Measurements from ENCODE around the gene SLC16A1.
"Not testable (repeated sequence)": the region's sequence is repeated elsewhere in the genome, so short reads cannot be mapped to it uniquely, and the experiment has no call there.

SLC16A1 gene

GRCh38 chr1:112985123-112985522 is 29.1 kb upstream of the SLC16A1 start:
- DNase-seq (ENCODE audit: low read depth in 1 of 2, low spot score in 1 of 2), result no peak
- TF ChIP-seq JUND (IDR thresholded peaks at IDR 0.05; ENCODE audit: low read depth), result no peak
- in situ Hi-C loops (cut with HindIII; ENCODE audit: low pct_unique_long_range_greater_than_20kb, low sequenced_read_pairs), result no loop called here

DNA sequence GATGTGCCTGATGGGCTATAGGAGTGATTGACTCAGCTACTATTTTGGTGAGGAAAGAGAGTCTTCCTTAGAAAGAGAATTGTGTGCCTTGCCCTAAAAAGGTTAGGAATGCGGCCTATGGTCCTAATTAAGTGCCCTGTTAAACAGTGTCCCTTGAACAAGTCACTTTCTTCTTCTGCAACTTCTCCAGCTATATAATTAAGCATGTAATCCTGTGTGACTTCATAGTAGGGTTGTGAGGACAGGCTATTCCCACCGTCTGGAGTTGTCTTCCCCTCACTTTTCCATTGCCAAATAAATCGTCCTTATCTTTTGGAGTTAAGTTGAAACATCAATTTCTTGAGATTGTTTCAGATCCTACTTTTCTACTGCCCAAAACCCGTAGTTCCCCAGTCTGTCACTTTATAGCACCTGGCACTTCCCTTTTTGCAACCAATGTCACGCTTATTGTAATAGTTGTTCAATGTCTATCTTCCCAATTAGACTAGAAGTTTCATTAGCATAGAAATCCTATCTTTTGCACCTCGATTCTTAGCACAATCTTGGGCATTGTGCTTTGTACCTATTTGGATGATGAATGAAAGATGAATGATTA is 27.6 kb upstream of the SLC16A1 start:
- TF ChIP-seq JUND (IDR thresholded peaks at IDR 0.05; ENCODE audit: low read depth), result no peak
- in situ Hi-C loops (cut with HindIII; ENCODE audit: low pct_unique_long_range_greater_than_20kb, low sequenced_read_pairs), result no loop called here
- no peak for DNase-seq (ENCODE audit: low read depth in 1 of 2, low spot score in 1 of 2)

DNA sequence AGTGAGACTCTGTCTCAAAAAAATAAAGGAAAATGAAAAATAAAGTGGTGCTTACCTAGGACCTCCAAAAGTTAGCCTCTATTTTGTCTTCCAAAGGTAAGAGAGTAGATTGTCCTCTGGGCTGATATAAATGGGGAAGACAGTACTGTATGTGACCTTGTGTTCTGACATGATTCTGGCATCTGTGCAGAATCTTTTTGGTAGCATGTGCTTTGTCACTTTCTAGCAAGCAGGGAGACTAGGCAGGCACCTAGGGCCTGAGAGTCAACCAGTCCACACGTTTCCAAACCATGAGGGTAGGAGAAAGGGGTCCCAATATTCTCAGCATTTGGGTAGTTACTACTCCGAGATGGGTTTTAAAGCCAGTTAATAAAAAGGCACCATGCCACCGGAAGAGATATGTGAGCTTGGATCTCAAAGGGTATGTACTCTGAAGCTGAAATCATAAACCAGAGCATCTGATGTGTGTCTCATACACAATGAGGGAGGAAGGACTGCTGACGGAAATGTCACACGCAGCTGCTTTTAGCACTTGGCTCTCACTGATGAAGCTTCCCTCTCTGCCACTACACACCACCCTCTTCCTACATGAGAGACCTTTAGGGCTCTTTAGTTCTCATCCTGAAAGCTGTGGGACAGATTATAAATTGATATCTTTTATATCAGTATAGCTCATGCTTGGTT is 27.0 kb upstream of the SLC16A1 start:
- no peak for DNase-seq (ENCODE audit: low read depth in 1 of 2, low spot score in 1 of 2)
- in situ Hi-C loops (cut with HindIII; ENCODE audit: low pct_unique_long_range_greater_than_20kb, low sequenced_read_pairs), result no loop called here
- no peak for TF ChIP-seq JUND (IDR thresholded peaks at IDR 0.05; ENCODE audit: low read depth)

GRCh38 chr1:112982328-112982727 is 26.3 kb upstream of the SLC16A1 start:
- in situ Hi-C loops (cut with HindIII; ENCODE audit: low pct_unique_long_range_greater_than_20kb, low sequenced_read_pairs), result no loop called here

DNA sequence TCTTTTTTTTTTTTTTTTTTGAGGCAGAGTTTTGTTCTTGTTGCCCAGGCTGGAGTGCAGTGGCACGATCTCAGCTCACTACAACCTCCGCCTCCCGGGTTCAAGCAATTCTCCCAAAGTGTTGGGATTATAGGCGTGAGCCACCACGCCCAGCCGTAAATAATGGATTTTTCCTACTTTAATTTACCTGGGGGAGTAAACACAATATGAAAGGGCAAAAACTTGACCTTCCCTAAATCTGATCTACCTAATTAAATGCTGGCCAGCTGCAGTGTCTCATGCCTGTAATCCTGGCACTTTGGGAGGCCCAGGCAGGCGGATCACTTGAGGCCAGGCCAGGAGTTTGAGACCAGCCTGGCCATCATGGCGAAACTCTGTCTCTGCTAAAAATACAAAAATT is 25.8 kb upstream of the SLC16A1 start:
- DNase-seq (ENCODE audit: low read depth in 1 of 2, low spot score in 1 of 2); in situ Hi-C loops (cut with HindIII; ENCODE audit: low pct_unique_long_range_greater_than_20kb, low sequenced_read_pairs): not testable (repeated sequence)

More at GRCh38 chr1:112982328-112982727, 26.3 kb upstream of the SLC16A1 start:
- no peak for TF ChIP-seq JUND (IDR thresholded peaks at IDR 0.05; ENCODE audit: low read depth)
- DNase-seq (ENCODE audit: low read depth in 1 of 2, low spot score in 1 of 2), result no peak

- no peak for DNase-seq (ENCODE audit: low read depth in 1 of 2, low spot score in 1 of 2)
- TF ChIP-seq JUND (IDR thresholded peaks at IDR 0.05; ENCODE audit: low read depth), result no peak
- in situ Hi-C loops (cut with HindIII; ENCODE audit: low pct_unique_long_range_greater_than_20kb, low sequenced_read_pairs), result no loop called here
Measured at GRCh38 chr1:112981426-112981825, 25.4 kb upstream of the SLC16A1 start.

DNA sequence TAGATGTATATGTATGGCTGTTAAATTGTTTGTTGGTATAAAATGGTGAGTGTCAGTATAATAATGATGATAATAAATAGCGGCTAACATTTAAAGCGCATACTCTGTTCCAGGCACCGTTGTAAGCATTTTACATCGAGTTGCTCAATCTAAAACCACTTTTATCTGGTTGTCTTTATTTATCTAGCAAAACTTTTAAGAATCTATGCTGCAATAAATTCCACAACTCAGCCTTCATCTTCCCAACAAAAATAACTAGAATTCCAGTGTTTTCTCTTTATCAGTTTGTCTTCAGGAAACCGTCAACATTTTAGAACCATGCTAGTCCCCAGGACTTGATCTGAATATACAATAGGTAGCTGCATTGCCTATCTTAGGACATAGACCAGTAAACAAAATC is 19.3 kb upstream of the SLC16A1 start:
- in situ Hi-C loops (cut with HindIII; ENCODE audit: low pct_unique_long_range_greater_than_20kb, low sequenced_read_pairs), result no loop called here

GRCh38 chr1:112974646-112975045 is 18.6 kb upstream of the SLC16A1 start:
- in situ Hi-C loops (cut with HindIII; ENCODE audit: low pct_unique_long_range_greater_than_20kb, low sequenced_read_pairs), result no loop called here
- TF ChIP-seq JUND (IDR thresholded peaks at IDR 0.05; ENCODE audit: low read depth), result no peak
- DNase-seq (ENCODE audit: low read depth in 1 of 2, low spot score in 1 of 2), result no peak

More for the DNA sequence above, 19.3 kb upstream of the SLC16A1 start:
- DNase-seq (ENCODE audit: low read depth in 1 of 2, low spot score in 1 of 2), result no peak
- TF ChIP-seq JUND (IDR thresholded peaks at IDR 0.05; ENCODE audit: low read depth), result no peak

DNA sequence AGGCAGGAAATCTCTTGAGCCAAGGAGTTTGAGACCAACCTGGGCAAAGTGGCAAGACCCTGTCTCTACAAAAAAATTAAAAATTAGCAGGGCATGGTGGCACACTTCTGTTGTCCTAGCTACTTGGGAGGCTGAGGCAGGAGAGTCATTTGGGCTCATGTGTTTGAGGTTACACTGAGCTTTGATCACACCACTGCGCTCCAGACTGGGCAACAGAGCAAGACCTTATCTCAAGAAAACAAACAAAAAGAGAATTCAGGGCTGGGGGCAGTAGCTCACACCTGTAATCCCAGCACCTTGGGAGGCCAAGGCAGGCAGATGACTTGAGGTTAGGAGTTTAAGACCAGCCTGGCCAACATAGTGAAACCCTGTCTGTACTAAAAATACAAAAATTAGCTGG is 17.8 kb upstream of the SLC16A1 start:
- in situ Hi-C loops (cut with HindIII; ENCODE audit: low pct_unique_long_range_greater_than_20kb, low sequenced_read_pairs), result no loop called here

DNA sequence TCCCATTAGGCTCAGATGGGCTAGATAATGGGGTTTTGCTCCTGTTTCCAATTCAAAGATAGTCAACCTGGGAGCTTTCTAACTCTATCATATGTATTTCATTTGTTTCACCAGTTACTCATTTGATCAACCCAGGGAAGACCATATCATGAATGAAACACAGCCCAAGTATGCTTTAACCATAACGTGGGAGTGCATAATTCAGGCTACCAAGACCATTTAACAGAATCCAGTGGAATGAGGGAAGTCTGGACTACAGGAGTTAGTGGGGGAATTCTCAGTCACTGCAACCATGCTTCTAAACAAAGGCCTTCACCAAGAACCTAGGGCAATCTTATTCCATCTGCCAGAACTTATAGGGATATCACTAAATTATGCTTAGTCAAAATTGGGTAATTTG is 15.0 kb upstream of the SLC16A1 start:
- in situ Hi-C loops (cut with HindIII; ENCODE audit: low pct_unique_long_range_greater_than_20kb, low sequenced_read_pairs), result no loop called here
- no peak for TF ChIP-seq JUND (IDR thresholded peaks at IDR 0.05; ENCODE audit: low read depth)
- DNase-seq (ENCODE audit: low read depth in 1 of 2, low spot score in 1 of 2), result no peak

More for the DNA sequence above, 17.8 kb upstream of the SLC16A1 start:
- no peak for TF ChIP-seq JUND (IDR thresholded peaks at IDR 0.05; ENCODE audit: low read depth)
- DNase-seq (ENCODE audit: low read depth in 1 of 2, low spot score in 1 of 2), result no peak

DNA sequence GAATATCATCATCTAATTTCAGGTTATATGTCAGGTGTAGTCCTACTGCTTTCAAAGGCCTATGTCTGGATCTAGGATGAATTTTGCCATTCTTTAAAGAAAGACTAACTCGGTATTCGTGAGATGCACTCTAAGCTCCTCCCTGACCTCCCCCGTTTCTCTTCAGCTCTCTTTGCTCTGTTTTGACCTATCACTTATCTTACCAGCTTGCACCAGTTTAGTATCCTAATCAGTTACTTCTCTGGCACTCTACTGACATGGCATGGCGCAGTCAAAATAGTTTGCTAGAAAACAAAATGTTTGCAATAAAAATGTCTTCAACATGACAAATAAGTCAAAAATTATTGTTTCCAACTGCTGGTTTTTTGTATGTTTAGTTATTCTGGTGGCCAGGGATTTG is 8.4 kb upstream of the SLC16A1 start:
- TF ChIP-seq JUND (IDR thresholded peaks at IDR 0.05; ENCODE audit: low read depth), result no peak
- in situ Hi-C loops (cut with HindIII; ENCODE audit: low pct_unique_long_range_greater_than_20kb, low sequenced_read_pairs), result no loop called here
- DNase-seq (ENCODE audit: low read depth in 1 of 2, low spot score in 1 of 2), result no peak

GRCh38 chr1:112961072-112961471 is 5.1 kb upstream of the SLC16A1 start:
- no peak for TF ChIP-seq JUND (IDR thresholded peaks at IDR 0.05; ENCODE audit: low read depth)
- in situ Hi-C loops (cut with HindIII; ENCODE audit: low pct_unique_long_range_greater_than_20kb, low sequenced_read_pairs), result no loop called here
- DNase-seq (ENCODE audit: low read depth in 1 of 2, low spot score in 1 of 2), result no peak

GRCh38 chr1:112960384-112960783 is 4.4 kb upstream of the SLC16A1 start:
- TF ChIP-seq JUND (IDR thresholded peaks at IDR 0.05; ENCODE audit: low read depth), result no peak
- DNase-seq (ENCODE audit: low read depth in 1 of 2, low spot score in 1 of 2), result no peak
- in situ Hi-C loops (cut with HindIII; ENCODE audit: low pct_unique_long_range_greater_than_20kb, low sequenced_read_pairs), result no loop called here

DNA sequence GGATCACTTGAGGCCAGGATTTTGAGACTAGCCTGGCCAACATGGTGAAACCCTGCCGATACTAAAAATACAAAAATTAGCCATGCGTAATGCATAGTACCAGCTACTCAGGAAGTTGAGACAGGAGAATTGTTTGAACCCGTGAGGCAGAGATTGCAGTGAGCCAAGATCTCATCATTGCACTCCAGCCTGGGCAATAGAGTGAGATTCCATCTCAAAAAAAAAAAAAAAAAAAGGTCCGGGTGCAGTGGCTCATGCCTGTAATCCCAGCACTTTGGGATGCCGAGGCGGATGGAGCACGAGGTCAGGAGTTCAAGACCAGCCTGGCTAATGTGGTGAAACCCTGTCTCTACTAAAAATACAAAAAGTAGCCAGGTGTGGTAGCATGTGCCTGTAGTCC is 2.2 kb upstream of the SLC16A1 start:
- in situ Hi-C loops (cut with HindIII; ENCODE audit: low pct_unique_long_range_greater_than_20kb, low sequenced_read_pairs); DNase-seq (ENCODE audit: low read depth in 1 of 2, low spot score in 1 of 2): not testable (repeated sequence)

Data from T47D (cell line).